Activated CD4-positive, CD25-positive, alpha-beta regulatory T cell treated with anti-CD3 and anti-CD28 coated beads, Interleukin-2, amount 50 U/mL, for 72 hours (primary cell): ENCODE results near the gene PCDHGA1.
"Not testable (repeated sequence)": the region's sequence is repeated elsewhere in the genome, so short reads cannot be mapped to it uniquely, and the experiment has no call there.

Source experiments
- DNase-seq: peaks from one replicate; pipeline ENCODE4 v3.0.0; 2021

Gene PCDHGA1

DNA sequence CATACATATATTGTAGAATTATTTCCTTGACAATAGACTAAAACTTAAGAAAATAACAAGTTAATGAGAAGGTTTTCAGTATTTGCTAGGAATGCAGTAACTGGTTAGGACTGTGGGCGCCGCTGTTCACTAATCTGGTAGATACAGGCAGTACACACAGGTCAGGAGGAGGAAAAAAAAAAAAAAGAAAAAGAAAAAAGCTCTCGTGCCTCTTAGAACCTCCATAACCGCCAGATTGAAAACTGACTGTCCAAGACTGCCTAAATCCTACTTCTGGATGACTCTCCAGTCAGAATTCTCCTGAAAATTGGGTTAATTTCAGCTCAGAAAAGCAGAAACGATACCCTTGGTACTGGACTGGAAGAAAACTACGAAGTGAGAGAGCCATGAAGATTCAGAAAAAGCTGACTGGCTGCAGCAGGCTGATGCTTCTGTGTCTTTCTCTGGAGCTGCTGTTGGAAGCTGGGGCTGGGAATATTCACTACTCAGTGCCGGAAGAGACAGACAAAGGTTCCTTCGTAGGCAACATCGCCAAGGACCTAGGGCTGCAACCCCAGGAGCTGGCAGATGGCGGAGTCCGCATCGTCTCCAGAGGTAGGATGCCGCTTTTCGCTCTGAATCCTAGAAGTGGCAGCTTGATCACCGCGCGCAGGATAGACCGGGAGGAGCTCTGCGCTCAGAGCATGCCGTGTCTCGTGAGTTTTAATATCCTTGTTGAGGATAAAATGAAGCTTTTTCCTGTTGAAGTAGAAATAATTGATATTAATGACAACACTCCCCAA, at the start of gene PCDHGA1:
Gene PCDHGA1 (plus strand): TSS at position 216 of the 782 bp plus-strand sequence.
- DNase-seq = no peak

DNA sequence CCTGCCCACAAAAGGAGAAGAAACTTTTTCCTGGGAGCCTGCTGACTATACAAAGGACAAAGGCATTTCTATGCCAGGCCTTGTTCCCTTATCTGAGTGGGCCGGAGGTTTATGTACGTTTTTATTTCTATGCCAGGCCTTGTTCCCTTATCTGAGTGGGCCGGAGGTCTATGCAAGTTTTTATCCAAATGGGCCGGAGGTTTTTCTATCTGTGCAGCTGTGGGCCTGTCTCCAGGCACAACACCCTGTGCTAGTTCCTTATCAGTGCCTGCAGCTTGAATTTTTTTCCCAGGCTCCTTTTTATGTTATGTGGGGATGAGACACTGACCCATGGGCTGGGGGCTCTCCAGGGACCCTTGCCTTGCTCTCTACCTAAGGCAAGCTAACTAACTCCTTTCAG, 31.9 kb upstream of the PCDHGA1 start:
- DNase-seq = no peak

DNA sequence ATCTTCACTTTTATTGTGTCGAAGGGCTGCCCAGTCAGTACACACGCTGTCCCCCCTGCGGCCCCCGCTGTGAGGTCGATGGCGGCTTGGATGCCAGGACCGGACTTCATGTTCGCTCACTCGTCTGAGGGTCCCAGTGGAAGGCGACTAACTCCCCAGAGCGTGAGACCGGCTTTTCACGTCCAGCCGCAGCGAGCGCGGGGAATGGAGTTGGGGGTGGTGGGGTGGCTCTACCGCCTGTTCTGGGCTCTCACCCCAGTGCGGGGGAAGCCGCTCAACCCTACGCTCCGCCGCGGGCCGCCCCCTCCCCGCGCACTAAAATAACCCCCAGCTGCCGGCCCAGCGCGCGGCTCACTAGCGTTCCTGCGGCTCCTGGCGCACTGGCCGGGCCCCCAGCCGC, 26.6 kb upstream of the PCDHGA1 start, which contains the start of gene SLC25A2:
Gene SLC25A2 (minus strand): TSS at position 294 of the 400 bp plus-strand sequence. CDS start 184 bp downstream, at position 110.
- no peak for DNase-seq

DNA sequence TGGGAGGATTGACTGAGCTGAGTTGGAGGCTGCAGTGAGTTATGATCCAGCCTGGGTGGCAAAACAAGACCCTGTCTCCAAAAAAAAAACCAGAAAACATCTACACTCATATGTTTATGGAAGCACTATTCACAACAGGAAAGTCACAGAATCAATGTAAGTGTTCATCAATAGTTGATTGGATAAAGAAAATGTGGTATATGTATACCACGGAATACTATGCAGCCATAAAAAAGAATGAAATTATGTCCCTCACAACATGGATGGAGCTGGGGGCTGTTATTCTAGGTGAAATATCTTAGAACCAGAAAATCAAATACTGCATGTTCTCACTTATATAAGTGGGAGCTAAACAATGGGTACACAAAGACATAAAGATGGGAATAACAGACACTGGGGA, 23.7 kb upstream of the PCDHGA1 start:
- no peak for DNase-seq

DNA sequence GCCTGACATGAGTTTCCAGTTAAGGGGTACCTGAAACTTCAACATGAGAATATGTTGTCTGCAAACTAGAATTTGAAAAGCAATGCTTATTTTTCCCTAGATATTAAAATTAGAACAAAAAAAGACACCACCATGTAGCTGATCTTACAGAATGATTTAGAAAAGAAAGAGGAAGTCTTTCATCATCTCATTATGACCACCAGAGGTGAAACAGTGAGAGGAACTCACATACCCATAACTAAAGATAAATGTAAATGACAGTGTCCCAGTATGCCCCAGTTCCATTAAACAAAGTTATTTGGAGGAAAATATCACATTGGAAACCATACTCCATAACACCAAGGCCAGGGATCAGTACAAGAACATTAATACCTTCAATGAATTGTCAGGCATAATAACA, 16.6 kb upstream of the PCDHGA1 start:
- DNase-seq = no peak

DNA sequence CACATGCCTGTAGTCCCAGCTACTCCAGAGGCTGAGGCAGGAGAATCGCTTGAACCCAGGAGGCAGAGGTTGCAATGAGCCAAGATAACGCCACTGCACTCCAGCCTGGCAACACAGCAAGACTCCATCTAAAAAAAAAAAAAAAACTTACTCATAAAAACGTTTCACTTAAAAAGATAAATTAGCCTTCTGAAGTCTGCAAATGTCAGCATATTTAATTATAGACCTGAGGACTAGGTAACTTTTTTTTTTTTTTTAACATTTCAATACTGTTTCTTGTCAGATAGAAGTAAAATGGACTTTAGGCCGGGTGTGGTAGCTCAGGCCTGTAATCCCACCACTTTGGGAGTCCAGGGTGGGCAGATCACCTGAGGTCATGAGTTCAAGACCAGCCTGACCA, 13.4 kb upstream of the PCDHGA1 start:
- not testable (repeated sequence) for DNase-seq

DNA sequence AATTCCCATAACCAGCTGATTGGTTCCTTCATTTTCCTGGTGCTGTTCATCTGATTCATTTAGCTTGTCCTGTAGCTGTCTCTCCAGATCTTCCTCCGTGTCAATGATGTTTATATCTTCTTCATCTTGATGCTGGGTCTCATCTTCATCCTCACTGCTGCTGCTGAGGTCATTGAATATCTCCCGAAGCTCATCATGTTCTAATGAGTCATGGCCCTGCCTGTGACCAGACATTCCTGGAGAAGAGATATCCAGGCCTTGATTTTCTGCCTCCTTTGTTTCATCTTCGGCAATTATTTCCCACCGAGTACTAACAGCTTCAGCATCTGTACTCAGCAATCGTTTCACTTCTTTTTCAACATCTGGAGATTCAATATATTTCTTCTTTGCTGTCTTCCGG, 11.1 kb upstream of the PCDHGA1 start:
- DNase-seq = no peak

DNA sequence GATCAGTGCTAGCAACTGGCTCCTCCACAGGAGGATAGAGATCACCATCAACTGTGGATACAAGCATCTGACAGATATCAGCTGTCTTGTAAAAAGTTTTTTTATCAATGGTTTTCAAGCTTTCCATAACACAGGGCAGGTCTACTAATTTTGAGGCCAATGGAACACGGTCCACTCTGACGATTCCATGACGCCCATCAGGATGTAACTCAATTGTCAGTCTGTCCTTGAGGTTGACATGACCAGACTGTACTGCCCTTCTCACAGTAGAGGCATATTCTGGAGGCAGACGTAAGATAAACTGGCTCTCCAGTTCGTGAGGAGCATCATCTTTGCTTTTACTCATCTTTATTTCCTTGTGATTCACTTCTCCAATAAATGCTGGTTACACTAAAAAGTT, 10.6 kb upstream of the PCDHGA1 start:
- DNase-seq = no peak

DNA sequence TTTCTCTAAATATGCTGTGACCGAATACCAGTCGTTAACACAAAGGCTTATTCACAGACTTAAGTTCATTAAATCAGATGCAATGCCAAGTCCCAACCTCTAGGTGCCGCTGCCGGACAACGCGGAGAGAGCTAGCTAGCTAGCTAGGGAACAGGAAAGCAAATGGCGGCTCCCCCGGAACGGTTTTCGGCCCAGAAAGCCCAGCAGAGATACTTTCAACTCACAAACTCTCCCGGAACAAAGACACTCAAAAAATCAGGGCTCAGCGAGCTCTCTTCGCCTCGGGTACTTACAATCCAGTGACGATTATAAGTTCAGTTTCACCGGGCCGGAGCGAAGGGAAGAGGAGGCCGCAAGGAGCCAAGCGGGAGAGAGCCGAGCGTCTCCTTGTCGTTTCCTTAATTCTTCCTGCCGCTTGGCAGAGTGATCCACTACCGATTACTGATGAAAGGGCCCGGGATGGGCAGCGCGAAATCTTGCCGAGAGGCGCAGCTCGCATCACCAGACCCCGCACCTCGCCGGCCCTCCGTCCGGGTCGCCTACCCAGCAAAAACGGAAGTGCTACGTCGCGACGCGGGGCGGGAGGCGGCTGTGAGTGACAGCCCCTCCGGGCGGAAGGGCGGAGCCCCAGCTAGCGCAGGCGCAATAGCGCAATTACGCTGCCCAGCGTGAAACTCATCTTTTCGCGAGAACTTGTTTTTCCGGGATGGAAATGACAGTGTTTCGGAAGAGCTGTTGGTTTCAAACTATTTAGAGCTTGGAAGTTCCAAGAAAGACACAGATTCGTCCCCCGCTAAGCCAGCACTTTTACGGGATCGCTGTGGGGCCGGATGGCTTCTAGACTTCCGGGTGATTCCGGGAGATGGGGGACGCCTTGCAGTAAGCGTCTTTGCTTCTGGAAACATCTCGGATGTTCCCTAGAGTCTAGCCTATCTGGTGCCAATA, 9.8 kb upstream of the PCDHGA1 start, which contains the start of gene TAF7:
Gene TAF7 (minus strand): TSS at position 560 of the 945 bp plus-strand sequence. CDS start 740 bp downstream, outside the sequence.
- DNase-seq = peak; percentile 93

DNA sequence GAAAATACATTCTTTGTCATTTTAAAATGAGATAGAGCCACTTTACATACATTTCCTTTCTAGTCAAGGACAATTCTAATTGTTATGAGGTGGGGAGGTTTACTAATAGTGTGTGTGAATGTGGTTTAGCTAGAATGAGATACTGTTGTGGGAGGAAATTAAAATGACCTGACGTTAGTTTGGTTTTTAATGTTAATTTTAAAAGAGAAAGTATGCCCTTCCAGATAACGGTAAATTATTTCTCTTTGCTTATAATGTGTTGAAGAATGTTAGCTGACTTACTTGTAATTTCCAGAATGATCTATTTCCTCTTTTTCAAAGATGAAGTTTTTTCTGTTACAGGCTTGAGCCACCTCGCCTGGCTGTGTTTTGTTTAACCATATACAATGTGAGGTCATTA, 8.1 kb upstream of the PCDHGA1 start:
- no peak for DNase-seq

DNA sequence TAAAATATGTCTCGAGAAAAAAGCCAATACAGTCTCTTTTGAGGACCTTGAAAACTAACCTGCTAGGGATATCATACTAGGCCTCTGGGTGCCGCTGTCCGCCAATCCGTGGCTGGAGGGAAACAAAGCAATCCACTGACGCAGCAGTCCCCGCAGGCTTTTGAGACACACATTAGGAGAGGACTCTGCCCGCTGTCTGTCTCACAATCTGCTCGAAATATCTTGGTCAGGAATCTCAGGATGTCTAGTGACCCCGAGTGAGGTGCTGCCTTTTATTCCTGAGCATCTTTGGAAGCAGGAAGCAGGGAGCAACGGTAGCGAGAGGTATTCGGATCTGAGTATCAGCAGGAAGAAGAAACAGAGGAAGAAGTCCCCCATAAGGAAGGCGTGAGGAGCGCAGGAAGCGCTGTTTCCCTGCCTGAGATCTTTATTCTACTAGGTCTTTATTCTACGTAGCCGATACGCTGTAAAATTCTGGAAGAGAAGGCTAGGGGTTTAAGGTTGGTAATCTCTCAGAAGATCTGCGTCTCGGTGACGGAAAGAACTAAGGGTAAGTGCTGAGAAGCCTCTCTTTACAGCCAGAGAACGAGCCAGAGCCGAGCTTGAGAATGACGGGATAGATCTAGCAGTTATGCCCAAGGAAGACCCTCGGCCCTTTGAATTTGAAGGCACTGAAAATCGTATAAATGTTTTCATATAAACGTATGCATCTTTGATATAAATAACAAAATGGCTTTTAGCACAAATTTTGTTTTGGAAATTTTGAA, 4.0 kb upstream of the PCDHGA1 start:
- peak; percentile 52 for DNase-seq

DNA sequence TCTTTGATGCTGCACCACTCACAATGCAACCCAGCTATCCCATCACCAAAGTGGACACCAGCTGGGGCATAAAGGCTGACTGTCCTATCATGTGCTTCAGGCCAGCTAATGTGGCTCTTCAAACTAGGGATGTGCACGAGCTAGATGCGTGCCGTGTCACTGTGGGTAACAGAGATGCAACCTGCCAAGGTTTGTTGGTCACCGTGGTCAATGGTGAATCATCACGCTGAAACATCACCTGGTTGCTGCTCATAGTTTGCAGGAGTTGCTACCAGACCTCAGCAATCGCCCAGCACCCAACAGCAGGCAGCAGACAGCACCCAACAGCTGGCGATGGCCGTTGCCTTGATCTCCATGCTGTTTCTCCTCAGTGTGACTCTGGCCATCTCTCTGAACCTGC, 2.1 kb upstream of the PCDHGA1 start:
- no peak for DNase-seq

DNA sequence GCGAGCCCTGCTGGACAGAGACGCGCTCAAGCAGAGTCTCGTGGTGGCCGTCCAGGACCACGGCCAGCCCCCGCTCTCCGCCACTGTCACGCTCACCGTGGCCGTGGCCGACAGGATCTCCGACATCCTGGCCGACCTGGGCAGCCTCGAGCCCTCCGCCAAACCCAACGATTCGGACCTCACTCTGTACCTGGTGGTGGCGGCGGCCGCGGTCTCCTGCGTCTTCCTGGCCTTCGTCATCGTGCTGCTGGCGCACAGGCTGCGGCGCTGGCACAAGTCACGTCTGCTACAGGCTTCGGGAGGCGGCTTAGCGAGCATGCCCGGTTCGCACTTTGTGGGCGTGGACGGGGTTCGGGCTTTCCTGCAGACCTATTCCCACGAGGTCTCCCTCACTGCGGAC, 2.3 kb downstream of the PCDHGA1 start:
- DNase-seq = not testable (repeated sequence)

DNA sequence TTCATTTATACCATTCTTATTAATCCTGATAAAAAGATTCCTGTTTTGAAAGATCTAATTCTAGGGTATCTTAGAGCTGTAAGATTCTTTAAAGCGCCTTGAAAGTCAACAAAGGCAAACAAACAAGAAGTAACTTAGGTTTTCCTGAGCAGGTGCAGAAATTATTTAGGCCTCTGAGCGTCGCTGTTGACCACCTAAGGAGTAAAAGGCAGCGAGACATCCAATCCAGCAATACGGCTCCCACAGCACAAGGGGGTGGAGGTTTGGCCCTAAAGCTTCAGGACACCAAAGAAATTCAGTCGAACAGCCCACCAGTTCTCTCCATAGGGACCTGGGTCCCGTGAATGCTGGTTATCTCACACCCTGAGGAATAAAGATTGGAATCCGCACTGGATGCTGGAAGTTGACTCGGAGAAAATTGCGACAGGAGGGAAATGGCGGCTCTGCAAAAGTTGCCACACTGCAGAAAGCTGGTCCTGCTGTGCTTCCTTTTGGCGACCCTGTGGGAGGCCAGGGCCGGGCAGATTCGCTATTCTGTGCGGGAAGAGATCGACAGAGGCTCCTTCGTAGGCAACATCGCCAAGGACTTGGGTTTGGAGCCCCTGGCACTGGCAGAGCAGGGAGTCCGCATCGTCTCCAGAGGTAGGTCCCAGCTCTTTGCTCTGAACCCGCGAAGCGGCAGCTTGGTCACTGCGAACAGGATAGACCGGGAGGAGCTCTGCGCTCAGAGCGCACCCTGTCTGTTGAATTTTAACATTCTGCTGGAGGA, 8.4 kb downstream of the PCDHGA1 start, which contains the start of gene PCDHGA2:
Gene PCDHGA2 (plus strand): TSS at position 223 of the 769 bp plus-strand sequence.
- DNase-seq = no peak

DNA sequence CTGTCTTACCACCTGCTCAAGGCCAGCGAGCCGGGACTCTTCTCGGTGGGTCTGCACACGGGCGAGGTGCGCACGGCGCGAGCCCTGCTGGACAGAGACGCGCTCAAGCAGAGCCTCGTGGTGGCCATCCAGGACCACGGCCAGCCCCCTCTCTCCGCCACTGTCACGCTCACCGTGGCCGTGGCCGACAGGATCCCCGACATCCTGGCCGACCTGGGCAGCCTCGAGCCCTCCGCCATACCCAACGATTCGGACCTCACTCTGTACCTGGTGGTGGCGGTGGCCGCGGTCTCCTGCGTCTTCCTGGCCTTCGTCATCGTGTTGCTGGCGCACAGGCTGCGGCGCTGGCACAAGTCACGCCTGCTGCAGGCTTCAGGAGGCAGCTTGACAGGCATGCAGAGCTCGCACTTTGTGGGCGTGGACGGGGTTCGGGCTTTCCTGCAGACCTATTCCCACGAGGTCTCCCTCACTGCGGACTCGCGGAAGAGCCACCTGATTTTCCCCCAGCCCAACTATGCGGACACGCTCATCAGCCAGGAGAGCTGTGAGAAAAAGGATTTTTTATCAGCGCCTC, 10.6 kb downstream of the PCDHGA1 start:
- not testable (repeated sequence) for DNase-seq

DNA sequence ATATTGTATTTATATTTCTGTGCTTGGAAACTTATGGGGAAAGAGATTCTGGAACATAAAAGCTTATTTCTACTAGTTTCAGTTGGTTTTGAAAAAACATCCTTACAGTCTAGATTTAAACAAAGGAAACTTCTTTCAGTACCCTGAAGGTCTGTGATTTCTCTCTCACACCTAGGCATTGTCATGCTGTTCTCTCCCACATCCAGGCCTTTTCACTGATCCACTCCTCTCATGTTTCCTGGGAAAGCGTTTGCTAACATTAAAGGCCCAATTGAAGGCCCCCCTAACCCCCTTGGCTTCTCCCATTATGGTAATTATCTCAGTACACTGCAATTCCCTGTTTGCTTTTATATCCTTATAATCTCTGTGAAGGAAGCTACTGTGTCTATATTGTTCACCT, 12.5 kb downstream of the PCDHGA1 start:
- no peak for DNase-seq

DNA sequence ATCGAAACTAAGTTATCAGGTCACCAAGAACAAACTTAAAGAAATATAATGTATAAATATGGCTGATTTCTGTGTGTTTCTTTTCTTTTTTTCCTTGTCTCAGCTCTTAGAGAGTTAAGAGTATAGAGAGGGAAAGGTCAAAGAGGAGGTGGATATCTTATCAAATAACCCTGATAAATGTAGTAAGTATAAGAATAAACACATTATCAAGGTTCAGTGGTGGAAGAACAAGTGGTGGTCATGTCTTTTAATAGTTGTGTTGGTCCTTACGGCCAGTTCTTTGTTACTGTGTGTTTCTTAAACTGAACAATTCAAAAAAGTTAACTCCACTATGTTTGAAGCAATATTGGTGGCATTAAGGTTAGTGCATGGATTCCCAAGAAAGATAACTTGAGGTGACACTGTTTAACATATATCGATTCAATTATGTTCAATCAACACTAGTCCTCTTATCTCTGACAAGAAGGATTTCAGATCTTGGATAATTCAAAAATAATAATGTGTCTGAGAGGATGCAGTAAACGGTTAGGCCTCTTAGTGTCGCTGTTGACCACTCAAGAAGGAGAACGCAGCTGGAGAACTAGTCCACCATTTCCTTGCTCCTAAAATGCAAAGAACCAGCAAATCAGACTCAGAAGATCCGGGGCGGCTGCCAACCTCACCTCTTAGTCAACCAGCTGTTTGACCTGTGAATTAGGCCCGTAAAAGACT, 13.1 kb downstream of the PCDHGA1 start, which contains the start of gene PCDHGA3:
Gene PCDHGA3 (plus strand): TSS at position 588 of the 711 bp plus-strand sequence. CDS start 205 bp downstream, outside the sequence.
- no peak for DNase-seq

DNA sequence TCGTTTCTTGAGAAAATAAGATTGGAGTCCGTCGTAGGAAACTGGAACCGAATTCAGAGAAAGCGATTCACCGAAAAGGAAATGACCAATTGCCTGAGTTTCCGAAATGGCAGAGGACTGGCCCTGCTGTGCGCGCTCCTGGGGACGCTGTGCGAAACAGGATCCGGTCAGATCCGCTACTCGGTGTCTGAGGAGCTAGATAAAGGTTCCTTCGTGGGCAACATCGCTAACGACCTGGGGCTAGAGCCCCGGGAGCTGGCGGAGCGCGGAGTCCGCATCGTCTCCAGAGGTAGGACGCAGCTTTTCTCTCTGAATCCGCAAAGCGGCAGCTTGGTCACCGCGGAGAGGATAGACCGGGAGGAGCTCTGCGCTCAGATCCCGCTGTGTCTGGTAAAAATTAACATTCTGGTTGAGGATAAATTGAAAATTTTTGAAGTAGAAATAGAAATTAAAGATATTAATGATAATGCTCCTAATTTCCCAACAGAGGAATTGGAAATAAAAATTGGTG, 13.7 kb downstream of the PCDHGA1 start:
- DNase-seq = no peak

DNA sequence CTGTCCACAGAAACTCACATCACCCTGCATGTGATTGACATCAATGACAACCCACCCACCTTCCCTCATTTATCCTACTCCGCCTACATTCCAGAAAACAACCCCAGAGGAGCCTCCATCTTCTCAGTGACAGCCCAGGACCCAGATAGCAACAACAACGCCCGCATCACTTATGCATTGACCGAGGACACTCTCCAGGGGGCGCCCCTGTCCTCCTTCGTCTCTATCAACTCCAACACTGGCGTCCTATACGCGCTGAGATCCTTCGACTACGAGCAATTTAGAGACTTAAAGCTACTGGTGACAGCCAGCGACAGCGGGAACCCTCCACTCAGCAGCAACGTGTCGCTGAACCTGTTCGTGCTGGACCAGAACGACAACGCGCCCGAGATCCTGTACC, 15.0 kb downstream of the PCDHGA1 start:
- DNase-seq = no peak

DNA sequence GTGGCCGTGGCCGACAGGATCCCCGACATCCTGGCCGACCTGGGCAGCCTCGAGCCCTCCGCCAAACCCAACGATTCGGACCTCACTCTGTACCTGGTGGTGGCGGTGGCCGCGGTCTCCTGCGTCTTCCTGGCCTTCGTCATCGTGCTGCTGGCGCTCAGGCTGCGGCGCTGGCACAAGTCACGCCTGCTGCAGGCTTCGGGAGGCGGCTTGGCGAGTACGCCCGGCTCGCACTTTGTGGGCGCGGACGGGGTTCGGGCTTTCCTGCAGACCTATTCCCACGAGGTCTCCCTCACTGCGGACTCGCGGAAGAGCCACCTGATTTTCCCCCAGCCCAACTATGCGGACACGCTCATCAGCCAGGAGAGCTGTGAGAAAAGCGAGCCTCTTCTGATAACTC, 15.7 kb downstream of the PCDHGA1 start:
- not testable (repeated sequence) for DNase-seq
